GM23338 (cell line): ENCODE measurements around the gene PXYLP1. TPM values are rescaled to one million over a fixed set of nuclear protein-coding genes. Genes with fewer than 3 reads are reported as not detected.

Experiments
- ATAC-seq: fragments of 200-7000 bp; cut with Tn5 transposase; 3 replicates; pipeline ENCODE4 v1.9.1; 2020
- DNase-seq: peaks from one replicate; pipeline ENCODE4 v3.0.0-alpha.2; 2015; ENCODE audit warnings: low spot score
- H2AFZ ChIP-seq: fragments of 200-600 bp; sonication (generic); 2 replicates; pipeline ENCODE4 v1.8.0; 2016; ENCODE audit warnings: antibody characterized with exemption, mild to moderate bottlenecking, moderate library complexity
- H3F3A ChIP-seq: fragments of 200-600 bp; sonication (generic); replicated peaks from 2 replicates; pipeline ENCODE4 v1.8.0; 2017; ENCODE audit warnings: antibody characterized with exemption, mixed run types, low read depth
- H3K27ac ChIP-seq: fragments of 200-600 bp; sonication (generic); 2 replicates; pipeline ENCODE4 v1.6.1; 2016; ENCODE audit warnings: low read depth
- H3K27me3 ChIP-seq: fragments of 200-600 bp; sonication (generic); 2 replicates; pipeline ENCODE4 v1.8.0; 2016; ENCODE audit warnings: mild to moderate bottlenecking, mixed run types, moderate library complexity; ENCODE audit not compliant: insufficient read depth
- H3K36me3 ChIP-seq: fragments of 200-600 bp; sonication (generic); 2 replicates; pipeline ENCODE4 v1.8.0; 2016; ENCODE audit warnings: mild to moderate bottlenecking; ENCODE audit not compliant: insufficient read depth
- H3K4me1 ChIP-seq: fragments of 200-600 bp; sonication (generic); 2 replicates; pipeline ENCODE4 v1.8.0; 2016; ENCODE audit warnings: mild to moderate bottlenecking, moderate library complexity; ENCODE audit not compliant: insufficient read depth
- H3K4me2 ChIP-seq: fragments of 200-600 bp; sonication (generic); 2 replicates; pipeline ENCODE4 v1.7.1; 2017; ENCODE audit warnings: mixed run types
- H3K4me3 ChIP-seq: fragments of 200-600 bp; sonication (generic); 2 replicates; pipeline ENCODE4 v1.6.1; 2016; ENCODE audit warnings: mixed run types
- H3K79me2 ChIP-seq: fragments of 200-600 bp; sonication (generic); replicated peaks from 2 replicates; pipeline ENCODE4 v1.8.0; 2017; ENCODE audit warnings: mild to moderate bottlenecking; ENCODE audit not compliant: insufficient read depth
- H3K9me2 ChIP-seq: fragments of 200-600 bp; sonication (generic); 2 replicates; pipeline ENCODE4 v1.8.0; 2017; ENCODE audit not compliant: insufficient read depth
- H4K20me1 ChIP-seq: fragments of 200-600 bp; sonication (generic); replicated peaks from 2 replicates; pipeline ENCODE4 v1.8.0; 2017; ENCODE audit warnings: mild to moderate bottlenecking; ENCODE audit not compliant: insufficient read depth
- H3K27ac Mint-ChIP-seq: 2 replicates; pipeline ENCODE4 v1.8.0; 2020; ENCODE audit warnings: inconsistent platforms, mild to moderate bottlenecking, moderate library complexity, mixed read lengths
- H3K27me3 Mint-ChIP-seq: 3 replicates; pipeline ENCODE4 v1.8.0; 2022; ENCODE audit warnings: low read depth, mild to moderate bottlenecking, moderate library complexity, mixed read lengths, inconsistent platforms; ENCODE audit not compliant: insufficient read depth, poor library complexity
- H3K36me3 Mint-ChIP-seq: 3 replicates; pipeline ENCODE4 v1.8.0; 2021; ENCODE audit warnings: low read depth, mild to moderate bottlenecking, inconsistent platforms, moderate library complexity, mixed read lengths
- H3K4me1 Mint-ChIP-seq: 3 replicates; pipeline ENCODE4 v1.8.0; 2020; ENCODE audit warnings: mild to moderate bottlenecking, inconsistent platforms, mixed read lengths
- H3K4me3 Mint-ChIP-seq: 3 replicates; pipeline ENCODE4 v1.8.0; 2021; ENCODE audit warnings: moderate library complexity, mild to moderate bottlenecking, inconsistent platforms, mixed read lengths
- H3K9me3 Mint-ChIP-seq: 3 replicates; pipeline ENCODE4 v1.8.0; 2020; ENCODE audit warnings: moderate library complexity, mild to moderate bottlenecking, inconsistent platforms, mixed read lengths
- CREB1 ChIP-seq: fragments of 250-450 bp; sonication (Bioruptor Pico); IDR thresholded peaks from 2 replicates; pipeline ENCODE4 v1.5.0; 2020; ENCODE audit warnings: low read depth, mild to moderate bottlenecking, moderate library complexity
- ETS1 ChIP-seq: IDR thresholded peaks from 2 replicates; pipeline ENCODE4 v1.6.1; 2016; ENCODE audit warnings: antibody characterized with exemption
- EZH2 ChIP-seq: fragments of 200-600 bp; sonication (generic); IDR thresholded peaks from one replicate; pipeline ENCODE4 v1.8.0; 2017; ENCODE audit warnings: antibody characterized with exemption, mild to moderate bottlenecking, low read depth; ENCODE audit not compliant: unreplicated experiment
- EZH2phosphoT487 ChIP-seq: fragments of 200-600 bp; sonication (generic); IDR thresholded peaks from one replicate; pipeline ENCODE4 v1.8.1; 2018; ENCODE audit warnings: antibody characterized with exemption; ENCODE audit not compliant: unreplicated experiment
- NANOG ChIP-seq: IDR thresholded peaks from 2 replicates; pipeline ENCODE4 v1.6.1; 2016; ENCODE audit warnings: antibody characterized with exemption, borderline replicate concordance
- POLR2AphosphoS5 ChIP-seq: IDR thresholded peaks from 2 replicates; pipeline ENCODE4 v1.6.1; 2016; ENCODE audit warnings: antibody characterized with exemption, low read depth
- REST ChIP-seq: IDR thresholded peaks from one replicate; pipeline ENCODE4 v1.6.1; 2018; ENCODE audit warnings: antibody characterized with exemption; ENCODE audit not compliant: unreplicated experiment
- STAT1 ChIP-seq: IDR thresholded peaks from one replicate; pipeline ENCODE4 v1.6.1; 2016; ENCODE audit warnings: antibody characterized with exemption; ENCODE audit not compliant: unreplicated experiment
- ZNF114 ChIP-seq: fragments of 250-450 bp; sonication (Bioruptor Pico); IDR thresholded peaks from 2 replicates; pipeline ENCODE4 v1.5.0; 2020; ENCODE audit warnings: mild to moderate bottlenecking, moderate library complexity
- ZNF331 ChIP-seq: fragments of 250-450 bp; sonication (Bioruptor Pico); IDR thresholded peaks from 2 replicates; pipeline ENCODE4 v1.5.0; 2020; ENCODE audit warnings: low read depth, mild to moderate bottlenecking, moderate library complexity
- polyA plus RNA-seq: library from polyadenylated mRNA; unstranded; fragments of >200 nt; fragmentation: Nextera tagmentation; extraction: Ambion mirVana; gene quantifications from 2 replicates; pipeline ENCODE4 v1.2.1, GENCODE V29; 2016
- total RNA-seq: library from RNA; depleted of rRNA; stranded (reverse); fragments of >200 nt; shearing (Covaris generic); gene quantifications from 2 replicates; pipeline ENCODE4 v1.2.3, GENCODE V29; 2014

The PXYLP1 gene
- total and polyA plus RNA-seq, 2 experiments from 2014 or later: 8.9 to 20.1 TPM

GRCh38 chr3:141336672-141337522 lies 105.3 kb downstream of the PXYLP1 start:
- Mint-ChIP-seq H3K4me1 (peaks cover 17% of the 10 kb centered on the region), H3K27me3 (peaks cover 5% of the 10 kb centered on the region), H3K4me3 (no peak overlapping the region), H3K27ac (no peak overlapping the region), H3K36me3 (no peaks in the 10 kb centered on the region), H3K9me3 (no peaks in the 10 kb centered on the region; the same call in 2 of the 3 replicates)
- H3K27ac ChIP-seq: no peak overlapping the region
- H3K36me3 ChIP-seq: no peaks in the 10 kb centered on the region
- no peaks in the 10 kb centered on the region for H4K20me1 ChIP-seq
- peaks cover 6% of the 10 kb centered on the region; the same call in 1 of the 2 replicates for H3K9me2 ChIP-seq
- H3F3A ChIP-seq: no peaks in the 10 kb centered on the region
- H2AFZ ChIP-seq: no peak overlapping the region; the same call in 1 of the 2 replicates
- no peaks in the 10 kb centered on the region for H3K79me2 ChIP-seq
- DNase-seq (no peak), ATAC-seq (no peak)
- H3K4me2 ChIP-seq: no peak overlapping the region
- H3K27me3 ChIP-seq: no peaks in the 10 kb centered on the region
- H3K4me3 ChIP-seq: no peak overlapping the region
- TF ChIP-seq STAT1 (no peak), ZNF331 (CRISPR knock-in tag) (no peak), ETS1 (no peak), POLR2AphosphoS5 (no peak), CREB1 (CRISPR knock-in tag) (no peak), EZH2phosphoT487 (no peak), ZNF114 (CRISPR knock-in tag) (no peak), EZH2 (no peak)
- H3K4me1 ChIP-seq: peaks cover 8% of the 10 kb centered on the region

- no peaks in the 10 kb centered on the region for H3K27me3 ChIP-seq
- H4K20me1 ChIP-seq: no peaks in the 10 kb centered on the region
- H3K4me1 ChIP-seq: peaks cover 8% of the 10 kb centered on the region
- H3K27ac ChIP-seq: no peak overlapping the region
- ATAC-seq (no peak), DNase-seq (no peak)
- no peaks in the 10 kb centered on the region for H3K36me3 ChIP-seq
- Mint-ChIP-seq H3K9me3 (no peaks in the 10 kb centered on the region; the same call in 2 of the 3 replicates), H3K4me1 (peaks cover 17% of the 10 kb centered on the region), H3K36me3 (no peaks in the 10 kb centered on the region), H3K27me3 (peaks cover 5% of the 10 kb centered on the region), H3K4me3 (no peak overlapping the region), H3K27ac (no peak overlapping the region)
- no peak overlapping the region for H3K4me2 ChIP-seq
- peaks cover 6% of the 10 kb centered on the region; the same call in 1 of the 2 replicates for H3K9me2 ChIP-seq
- H2AFZ ChIP-seq: no peak overlapping the region; the same call in 1 of the 2 replicates
- no peaks in the 10 kb centered on the region for H3F3A ChIP-seq
- no peak overlapping the region for H3K4me3 ChIP-seq
- no peaks in the 10 kb centered on the region for H3K79me2 ChIP-seq
- no peak for TF ChIP-seq ZNF331 (CRISPR knock-in tag)
- TF ChIP-seq EZH2phosphoT487: no peak
- no peak for TF ChIP-seq NANOG
- no peak for TF ChIP-seq REST
- no peak for TF ChIP-seq CREB1 (CRISPR knock-in tag)
These were observed 105.9 kb downstream of the PXYLP1 start for GRCh38 chr3:141337523-141337854.
